NCI-H2196 treated with DMSO at 0.1 percent for 48 hours (cell line): Measurements from ENCODE around the gene PRKN.

ENCODE experiments used
- DNase-seq: peaks from one replicate; lab custom pipeline; 2025; ENCODE audit not compliant: unreplicated experiment; lab: John Stamatoyannopoulos, UW

Gene PRKN

DNA sequence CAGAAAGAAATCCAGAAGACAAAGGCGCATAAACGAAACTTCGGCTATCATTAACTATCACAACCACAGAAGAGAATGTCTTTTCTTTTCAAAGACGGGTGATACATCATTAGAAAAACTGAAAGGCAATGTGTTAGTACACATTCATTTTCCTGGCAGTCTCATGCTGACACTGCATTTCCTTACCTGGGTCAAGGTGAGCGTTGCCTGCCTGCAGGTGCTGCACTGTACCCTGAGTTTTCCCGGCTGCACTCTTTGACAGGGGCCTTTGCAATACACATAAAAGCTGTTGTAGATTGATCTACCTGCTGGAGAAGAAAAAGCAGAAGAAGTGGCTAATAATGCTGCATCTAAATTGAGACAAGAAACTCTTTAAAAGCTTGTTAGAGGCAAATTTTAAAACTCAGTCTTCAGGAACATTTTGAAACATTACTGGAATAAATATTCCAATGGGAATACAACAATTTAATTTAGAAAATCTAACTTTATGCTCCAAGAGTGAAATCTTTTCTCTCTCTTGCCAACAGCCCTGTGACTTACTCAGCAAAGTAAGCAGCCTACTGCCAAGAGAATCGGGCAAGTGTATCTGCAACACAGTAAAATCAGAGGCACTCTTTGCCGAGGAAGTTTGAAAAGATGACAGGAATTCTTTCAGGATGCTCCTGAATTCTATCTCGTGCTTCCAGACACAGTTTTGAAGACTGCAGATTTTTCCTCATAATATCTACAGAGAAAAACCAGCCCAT lies 526.4 kb downstream of the PRKN start:
- no peak for DNase-seq

DNA sequence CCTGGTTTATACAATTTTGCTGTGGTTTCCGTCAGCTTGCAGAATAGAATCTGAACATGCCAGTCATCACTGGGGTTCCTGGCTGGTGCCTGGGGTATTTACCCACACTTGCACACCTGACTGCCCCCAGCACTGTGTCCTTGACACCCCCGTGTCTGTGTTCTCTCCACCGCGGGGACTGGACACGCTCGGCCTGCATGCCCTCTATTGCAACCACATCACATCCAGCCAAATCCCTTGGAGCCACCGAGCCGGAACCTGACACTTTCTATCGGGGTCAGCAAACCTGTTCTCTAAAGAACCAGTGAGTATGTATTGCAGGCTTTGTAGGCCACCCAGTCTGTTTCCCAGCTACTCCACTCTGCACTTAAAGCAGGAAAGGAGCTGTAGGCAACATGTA lies 527.5 kb downstream of the PRKN start:
- DNase-seq: no peak

DNA sequence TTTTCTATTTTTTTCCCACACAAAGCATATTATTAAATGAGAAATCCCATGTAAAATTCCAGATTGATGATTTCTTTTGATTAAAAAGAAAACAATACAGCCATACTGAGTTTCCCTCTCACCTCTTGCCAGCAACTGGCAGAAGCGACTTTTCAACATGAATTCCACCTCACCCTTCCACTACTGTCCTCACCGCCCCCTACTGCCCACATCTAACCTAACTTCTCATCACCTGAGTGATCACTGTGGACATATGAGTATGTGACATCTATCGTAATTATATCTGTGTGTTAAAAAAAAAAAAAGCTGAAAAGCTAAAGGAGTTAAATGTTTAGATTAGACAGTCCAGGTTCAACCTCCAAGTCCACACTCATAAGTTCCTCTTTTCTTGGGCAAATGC lies 528.6 kb downstream of the PRKN start:
- no peak for DNase-seq

DNA sequence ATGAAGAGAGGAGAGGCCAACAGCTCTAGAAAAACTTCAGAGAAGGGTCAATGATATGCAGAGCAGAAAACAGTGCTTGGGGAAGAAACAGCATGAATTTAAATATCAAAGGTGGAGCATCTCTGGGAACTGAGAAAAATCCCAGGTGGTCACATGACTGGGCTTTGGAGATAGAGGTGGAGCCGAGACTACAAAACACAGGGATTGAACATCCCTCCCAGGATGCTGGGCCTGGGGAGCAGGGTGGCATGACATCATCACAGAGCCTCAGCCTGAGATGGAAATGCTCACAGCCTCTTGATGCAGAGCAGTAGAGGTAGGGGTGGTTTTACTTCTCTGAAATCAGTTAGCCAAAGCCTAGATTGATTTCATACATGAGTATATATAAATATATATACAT lies 529.5 kb downstream of the PRKN start:
- no peak for DNase-seq

DNA sequence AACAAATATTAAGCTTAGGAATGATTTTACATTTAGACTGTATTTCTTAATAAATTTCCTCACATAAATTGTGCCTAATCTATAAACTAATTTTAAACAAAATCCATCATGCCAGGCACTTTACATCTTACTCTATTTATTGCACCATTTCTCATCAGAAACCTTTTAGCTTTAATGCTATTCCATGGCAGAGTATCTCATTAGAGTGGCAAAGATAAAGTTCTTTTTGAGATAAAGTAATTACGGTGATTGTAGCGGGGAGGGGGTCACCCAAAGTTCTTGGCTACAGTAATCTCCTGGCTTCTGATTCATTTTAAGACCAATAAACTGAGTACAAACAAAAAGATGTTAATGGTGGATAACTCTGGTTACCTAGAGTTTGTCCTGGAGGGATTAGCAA lies 532.1 kb downstream of the PRKN start:
- no peak for DNase-seq

DNA sequence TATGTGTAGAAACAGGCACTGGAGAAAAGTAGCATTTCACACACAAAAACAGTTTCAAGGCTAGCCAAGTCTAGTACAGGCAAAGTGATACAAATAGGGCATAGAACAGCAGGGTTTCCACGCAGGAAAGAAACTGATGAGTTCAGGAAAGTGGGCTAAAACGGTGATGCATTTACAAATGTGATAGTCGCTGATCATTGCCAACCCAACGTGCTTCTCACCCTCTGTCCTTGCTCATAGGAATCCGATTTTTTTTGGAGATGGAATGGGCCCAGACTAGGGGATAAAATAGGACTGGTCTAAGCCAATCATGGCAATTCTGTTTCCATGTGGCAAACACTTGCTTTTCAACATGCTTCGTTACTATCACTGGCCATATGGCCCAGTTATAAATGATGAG lies 536.6 kb downstream of the PRKN start:
- no peak for DNase-seq

DNA sequence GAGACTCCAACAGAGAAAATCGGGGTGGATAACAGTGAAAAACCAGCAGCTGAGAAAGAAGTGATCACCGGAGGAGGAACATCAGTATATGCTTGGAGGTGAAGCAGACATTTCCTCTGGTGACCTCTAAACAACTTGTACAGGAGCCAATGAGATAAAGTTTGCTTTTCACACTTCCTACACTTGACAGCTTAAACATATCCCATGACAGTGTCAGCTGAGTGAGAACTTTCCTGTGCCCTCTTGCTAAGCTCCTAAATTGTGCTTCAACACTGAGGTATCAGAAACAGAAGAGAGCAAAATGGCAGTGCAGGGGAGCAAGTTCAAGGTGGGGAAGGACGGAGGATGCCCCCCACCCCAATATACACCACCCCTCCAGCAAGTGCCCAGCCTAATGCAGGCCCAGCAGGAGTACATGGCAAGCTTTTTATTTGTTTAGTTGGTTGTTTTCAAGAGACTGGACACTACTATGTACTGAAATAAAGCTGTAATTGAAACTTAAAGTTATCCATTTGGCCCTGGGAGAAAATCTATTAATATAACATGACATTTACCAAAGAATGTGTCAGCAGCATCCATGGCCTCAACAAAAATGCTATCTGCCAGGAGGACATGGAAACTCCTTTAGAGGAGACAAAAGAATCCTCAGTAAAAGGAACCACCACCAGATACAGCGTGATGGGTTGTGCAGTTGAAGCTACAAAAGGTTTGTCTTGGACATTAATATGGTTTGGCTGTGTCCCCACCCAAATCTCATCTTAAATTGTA lies 540.2 kb downstream of the PRKN start:
- DNase-seq: no peak

DNA sequence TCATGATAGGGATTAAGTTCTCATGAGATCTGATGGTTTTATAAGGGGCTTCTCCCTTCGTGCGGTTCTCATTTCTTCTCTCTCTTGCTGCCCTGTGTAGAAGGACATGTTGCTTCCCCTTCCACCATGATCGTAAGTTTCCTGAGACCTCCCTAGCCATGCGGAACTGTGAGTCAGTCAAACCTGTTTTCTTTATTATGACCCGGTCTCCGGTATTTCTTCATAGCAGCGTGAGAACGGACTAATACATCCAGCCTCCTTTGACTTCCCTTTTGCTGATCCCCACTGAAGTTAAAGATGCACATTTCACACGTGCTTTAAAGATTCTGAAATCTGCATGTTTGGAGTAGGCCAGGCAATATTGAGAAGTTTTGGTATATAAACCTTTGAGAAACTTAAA lies 543.1 kb downstream of the PRKN start:
- DNase-seq: no peak

DNA sequence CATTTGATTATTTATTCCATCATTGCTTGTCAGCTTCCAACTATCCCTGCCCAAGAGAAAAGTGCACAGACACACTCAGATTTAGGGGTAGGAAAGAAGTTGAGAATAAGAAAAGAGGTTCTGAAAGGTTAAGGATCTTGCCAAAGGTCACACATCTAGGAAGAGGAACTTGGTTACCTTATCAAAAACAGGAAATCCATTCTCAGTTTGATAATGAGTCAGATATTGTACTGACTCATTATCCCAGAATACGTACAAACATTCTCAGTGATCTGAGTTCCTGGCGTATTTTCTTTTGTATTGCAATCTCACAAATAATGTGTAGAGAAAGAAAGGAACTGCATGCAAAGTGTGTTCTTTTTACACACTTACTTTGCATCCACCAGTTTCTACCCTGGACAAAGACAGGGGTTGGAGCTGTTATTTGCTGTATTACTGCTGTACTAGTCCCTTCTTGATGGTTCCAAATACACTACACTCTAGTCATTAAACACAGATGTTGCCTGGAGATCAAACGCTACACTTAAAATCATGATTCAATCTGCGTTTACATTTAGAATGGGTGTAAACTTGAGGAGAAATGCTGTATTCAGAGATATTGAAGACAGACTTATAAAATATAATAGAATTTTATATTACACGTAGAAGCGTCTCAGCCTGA lies 545.7 kb downstream of the PRKN start:
- no peak for DNase-seq

DNA sequence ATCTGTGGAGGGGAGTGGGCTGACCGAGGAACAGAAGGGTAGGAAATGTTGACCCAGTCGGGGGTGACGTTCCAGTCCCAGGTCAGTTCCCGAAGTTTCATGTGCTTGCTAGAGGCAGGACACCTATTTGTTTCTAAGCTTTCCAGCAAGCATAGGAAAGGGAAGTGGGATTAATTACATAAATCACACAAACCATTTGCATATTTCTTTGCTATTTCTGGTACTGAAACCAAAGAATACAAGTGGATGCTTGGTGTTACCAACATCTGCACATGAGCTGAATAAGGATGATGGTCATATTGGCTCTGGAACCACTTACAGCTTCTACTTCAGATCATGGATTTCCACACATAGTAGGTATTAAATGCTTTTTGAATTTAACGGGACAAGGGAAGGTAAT lies 546.5 kb downstream of the PRKN start:
- no peak for DNase-seq

DNA sequence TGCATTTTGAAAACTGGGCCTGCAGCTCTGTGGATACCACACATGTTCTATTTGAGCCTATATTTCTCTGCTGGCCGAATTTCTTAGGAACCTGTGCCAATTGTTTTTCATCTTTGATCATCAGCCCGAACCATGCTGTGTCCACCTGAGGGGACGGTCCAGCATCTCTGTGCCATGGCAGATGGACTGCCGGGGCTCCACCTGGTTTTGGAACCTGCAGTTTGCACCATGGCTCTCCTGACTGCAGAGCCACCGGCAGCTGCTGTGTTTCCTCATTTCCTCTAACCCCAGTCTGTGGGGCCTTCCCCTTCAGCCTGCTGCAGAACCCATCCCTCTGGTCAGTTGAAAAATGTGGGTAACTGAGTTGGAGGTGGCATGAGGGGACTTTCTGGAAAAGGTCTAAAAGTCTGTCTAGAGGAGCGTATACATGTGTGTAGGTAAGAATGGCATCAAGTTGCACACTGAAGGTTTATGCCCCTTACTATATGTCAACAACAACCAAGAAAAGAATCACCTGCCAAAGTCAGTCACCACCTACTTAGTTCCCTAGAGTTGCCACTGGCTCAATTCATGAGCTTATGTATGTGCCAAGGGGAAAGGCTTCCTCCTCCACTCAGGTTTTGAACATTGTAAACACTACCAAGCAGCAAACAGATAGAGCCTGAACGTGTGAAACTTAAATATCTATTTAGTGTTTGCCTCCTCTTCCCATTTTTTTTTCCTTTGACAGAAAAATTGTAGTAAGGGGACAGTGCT lies 548.2 kb downstream of the PRKN start:
- DNase-seq: no peak

DNA sequence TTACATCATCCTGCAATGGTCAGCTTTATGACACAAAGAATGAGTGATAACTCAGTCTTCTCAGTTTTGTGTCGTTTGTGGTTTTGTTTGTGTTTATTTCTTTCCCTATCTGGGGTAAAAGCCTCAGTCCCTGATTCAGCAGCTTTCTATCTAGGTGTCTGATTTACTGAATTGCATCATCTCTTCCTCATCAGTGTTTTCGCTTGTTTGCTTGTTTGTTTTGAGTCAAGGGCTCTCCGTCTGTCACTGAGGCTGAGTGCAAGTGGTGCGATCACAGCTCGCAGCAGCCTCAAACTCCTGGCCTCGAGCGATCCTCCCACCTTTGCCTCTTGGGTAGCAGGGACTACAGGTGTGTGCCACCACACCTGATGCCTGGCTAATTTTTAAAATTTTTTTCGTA lies 548.9 kb downstream of the PRKN start:
- DNase-seq: no peak

DNA sequence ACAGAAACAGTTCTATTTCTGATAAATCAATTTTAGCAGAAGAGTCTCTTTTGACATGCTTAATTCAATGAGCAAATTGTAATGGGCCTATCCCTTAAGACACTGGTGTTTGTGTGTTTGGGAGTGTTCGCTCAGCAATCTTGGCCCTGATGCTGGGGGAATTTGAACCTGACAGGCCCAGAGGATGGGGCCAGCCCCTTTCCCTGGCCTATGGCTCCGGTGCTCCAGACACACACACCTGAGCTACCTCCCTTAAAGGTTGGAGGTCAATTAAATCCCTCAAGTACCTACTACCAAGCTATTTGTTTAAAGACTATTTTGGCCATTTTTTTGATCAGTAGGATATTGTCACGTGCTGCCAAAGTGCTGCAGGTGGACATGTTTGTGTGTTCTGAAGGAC lies 549.3 kb downstream of the PRKN start:
- DNase-seq: no peak

DNA sequence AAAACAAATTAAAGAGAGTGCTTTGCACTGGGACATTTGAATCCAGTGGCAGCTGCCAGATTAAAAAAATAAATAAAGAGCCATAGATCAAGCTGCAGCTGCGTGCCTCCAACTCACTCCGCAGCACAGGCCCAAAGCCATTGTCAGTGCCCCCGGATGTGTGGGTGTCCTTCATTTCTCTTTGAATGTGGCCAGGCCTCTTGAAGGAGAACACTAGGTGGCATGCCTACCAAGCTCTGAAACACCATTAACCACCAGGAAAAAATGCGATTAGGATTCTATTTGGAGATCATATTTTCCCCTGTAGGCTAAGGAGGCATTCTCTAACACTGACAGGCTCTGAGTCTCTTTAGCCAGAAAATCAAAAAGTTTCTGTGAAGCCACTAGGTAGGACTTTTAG lies 549.8 kb downstream of the PRKN start:
- DNase-seq: no peak

DNA sequence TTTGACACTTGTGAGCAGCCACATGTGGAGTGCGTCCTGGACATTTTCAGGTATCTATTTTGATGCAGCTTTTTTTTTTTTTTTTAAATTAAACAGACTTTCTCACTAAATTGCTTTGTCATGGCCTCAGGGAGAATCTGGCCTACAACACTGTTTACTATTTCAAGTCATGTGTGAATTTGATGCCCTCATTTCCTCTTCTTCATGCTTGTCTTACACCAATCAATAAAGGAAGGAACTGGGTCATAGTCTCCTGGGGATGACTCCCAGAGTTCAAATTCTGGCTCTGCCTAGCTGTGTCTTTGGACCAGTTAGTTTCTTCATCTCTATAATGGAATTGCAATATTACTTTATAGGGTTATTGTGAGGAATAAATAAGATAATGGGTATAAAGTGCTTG lies 554.1 kb downstream of the PRKN start:
- DNase-seq: no peak

DNA sequence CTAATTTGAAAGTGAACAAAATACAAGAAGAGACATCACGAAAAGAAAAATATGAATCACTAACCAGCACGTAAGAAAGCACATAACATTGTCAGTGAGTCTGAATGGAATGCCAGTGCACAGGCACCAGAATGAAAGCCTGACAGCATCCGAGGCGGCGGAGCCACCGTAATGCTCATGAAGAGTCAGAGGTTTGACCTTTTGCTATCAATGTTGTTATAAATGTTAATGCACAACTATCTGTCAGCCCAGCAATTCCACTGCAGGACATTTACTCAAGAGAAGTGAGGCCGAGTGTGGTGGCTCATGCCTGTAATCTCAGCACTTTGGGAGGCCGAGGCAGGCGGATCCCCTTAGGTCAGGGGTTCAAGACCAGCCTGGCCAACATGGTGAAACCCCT lies 562.1 kb downstream of the PRKN start:
- DNase-seq: no peak

DNA sequence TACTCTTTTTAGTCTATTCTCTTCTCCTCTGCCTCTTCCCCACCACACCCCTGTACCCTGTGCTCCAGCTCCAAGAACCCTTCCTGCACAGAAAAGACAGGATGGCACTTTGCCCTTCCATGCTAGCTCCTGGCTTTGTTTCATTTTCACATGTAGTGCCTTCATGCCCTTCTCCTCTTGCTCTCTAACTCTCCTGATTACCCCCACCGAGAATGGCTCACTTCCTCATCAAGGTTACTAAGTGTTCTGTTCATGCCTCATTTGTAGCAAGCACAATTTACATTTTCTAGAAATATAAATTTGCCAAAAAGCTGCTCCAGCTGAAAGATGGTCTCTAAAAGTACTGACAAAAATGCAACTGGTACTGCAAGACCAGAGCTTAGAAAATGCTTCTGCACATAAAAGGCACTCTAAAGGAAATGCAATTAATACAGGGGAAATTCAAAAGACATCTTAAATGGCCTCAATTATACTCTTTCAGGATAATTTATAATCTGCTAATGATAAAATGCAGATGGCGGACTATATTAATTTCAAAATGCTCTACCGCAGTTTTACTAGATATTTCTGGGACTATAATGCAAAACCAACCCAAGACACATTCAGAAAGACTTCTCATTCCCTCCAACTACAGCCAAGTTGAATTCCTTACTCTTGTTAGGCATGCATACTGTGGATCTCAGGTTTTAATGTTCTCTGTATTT lies 570.2 kb downstream of the PRKN start:
- no peak for DNase-seq

DNA sequence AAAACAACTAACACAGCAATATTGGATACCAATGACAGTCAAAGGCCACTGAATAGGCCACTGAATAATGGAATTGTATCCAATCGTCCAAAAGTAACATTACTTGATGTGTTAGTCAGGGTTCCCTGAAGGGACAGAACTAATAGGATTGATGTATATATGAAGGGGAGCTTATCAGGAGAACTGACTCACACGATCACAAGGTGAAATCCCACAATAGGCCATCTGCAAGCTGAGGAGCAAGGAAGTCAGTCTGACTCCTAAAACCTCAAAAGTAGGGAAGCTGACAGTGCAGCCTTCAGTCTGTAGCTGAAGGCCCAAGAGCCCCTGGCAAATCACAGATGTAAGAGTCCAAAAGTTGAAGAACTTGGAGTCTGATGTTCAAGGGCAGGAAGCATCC lies 571.4 kb downstream of the PRKN start:
- DNase-seq: no peak

DNA sequence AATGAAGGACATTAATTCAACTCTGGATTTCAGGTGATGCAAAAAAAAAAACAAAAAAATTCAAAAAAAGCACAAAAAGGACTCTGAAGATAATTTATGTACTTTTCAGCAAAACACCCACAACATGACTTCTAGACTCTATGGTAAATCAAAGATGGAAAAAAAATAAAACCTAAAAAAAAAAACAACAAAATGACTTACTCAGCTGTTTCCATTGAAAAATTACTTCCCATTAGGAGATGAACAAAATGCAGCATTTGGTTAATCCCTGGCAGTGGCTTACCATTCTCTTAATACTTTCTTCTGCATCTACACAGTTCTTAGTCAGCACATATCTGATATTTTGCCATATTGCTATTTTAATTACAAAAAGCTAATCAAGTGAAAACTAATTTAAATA lies 572.6 kb downstream of the PRKN start:
- no peak for DNase-seq

DNA sequence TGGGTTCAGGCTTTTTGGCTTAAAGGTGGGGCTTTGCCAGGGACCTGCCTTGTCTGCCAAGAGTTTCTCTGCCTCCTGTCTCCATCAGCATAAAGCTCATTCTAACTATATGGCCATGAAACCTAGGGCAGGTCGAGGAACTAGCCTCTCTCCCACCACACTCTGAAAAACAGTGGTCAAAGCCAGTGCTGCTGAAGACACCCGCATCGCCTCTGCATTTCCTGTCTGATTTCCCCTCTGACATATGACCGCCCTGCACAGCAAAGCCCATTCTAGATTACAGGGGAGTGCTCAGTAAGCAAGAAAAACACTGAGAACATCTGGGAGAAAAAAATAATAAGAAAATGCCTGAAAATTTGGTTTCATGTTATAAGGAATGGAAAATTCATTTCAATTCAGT lies 573.6 kb downstream of the PRKN start:
- no peak for DNase-seq

DNA sequence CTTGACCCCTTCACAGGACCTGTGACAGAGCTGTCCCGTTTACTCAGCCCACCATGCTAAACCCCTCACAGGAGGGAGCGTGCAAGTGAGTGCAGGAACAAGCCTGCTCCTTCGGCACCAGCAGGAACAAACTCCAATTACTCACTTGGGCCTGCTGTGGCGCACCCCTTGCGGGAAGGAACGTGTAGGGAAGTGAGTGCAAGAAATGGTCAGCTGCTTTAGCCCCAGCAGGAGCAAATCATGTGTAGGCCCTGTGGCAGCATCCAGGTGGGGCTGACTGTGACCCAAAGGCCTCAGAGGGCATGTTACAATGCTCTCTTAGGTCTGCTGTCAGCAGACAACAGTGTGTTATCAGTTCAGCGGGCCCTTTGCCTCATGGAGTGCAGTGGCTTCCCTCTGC lies 574.4 kb downstream of the PRKN start:
- no peak for DNase-seq
